NOMO-1 treated with DMSO at 0.1 percent for 48 hours (cell line): Measurements from ENCODE around the gene RSPO3.
"Not testable (repeated sequence)": the region's sequence is repeated elsewhere in the genome, so short reads cannot be mapped to it uniquely, and the experiment has no call there.

Experiments
- DNase-seq: peaks from one replicate; lab custom pipeline; 2025; ENCODE audit not compliant: unreplicated experiment; lab: John Stamatoyannopoulos, UW

The RSPO3 gene

GRCh38 chr6:127200114-127200513 is 81.6 kb downstream of the RSPO3 start:
- no peak for DNase-seq

DNA sequence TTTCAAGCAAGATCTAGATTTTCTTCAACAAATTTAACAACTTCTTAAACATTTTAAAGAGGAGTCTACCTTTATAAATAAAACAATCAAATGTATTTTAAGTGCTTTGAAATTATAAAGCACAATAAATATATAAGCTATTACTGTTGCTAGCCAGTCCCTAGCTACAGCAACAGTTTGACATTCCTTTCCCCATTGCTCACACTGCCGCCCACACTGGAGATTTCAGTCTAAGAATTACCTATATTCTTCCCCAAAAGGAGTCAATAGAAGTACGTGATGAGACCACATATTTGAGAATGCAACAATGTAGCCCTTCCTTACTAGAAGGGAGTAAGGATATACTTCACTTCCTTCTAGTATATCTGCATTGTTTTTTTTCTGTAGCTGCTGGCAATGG is 82.8 kb downstream of the RSPO3 start:
- DNase-seq: no peak

GRCh38 chr6:127202676-127203075 is 84.2 kb downstream of the RSPO3 start:
- no peak for DNase-seq

DNA sequence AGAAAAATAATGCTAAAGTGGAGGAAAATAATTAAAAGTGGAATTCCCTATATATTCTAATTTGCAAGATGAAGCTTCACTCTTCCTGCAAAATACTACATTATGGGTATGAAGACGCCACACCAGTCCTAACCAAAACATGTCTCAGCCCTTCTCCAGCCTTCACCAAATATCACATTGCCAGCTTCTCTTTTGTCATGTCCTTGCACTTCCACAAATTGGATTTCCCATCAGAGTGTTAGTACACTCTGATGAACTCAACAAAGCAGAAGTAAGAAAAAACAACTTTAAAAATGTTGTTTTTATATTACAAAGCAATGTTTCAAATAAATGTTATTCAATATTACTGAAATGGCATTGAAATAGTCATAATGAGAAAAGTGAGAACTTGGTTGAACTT is 85.8 kb downstream of the RSPO3 start:
- DNase-seq: peak; percentile 57

DNA sequence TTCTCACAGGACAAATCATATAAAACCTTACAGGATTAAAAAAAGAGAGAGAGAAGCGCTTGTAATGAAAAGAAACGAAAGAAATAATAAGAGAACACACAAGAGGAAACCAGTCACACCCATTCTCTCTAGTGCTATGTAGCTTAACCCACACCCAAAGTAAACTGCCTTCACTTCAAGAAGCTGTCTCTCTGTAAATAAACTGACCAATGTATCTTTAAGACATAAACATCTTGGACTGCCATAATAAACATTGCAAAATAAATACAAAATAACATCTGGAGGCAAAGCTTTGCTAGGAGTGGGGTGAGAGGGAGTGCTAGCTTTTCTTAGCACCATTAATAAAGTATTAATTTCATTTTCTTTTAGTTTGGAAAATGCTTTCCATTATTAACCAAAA is 86.6 kb downstream of the RSPO3 start:
- DNase-seq: no peak

GRCh38 chr6:127206531-127207095 is 88.1 kb downstream of the RSPO3 start:
- DNase-seq: no peak

DNA sequence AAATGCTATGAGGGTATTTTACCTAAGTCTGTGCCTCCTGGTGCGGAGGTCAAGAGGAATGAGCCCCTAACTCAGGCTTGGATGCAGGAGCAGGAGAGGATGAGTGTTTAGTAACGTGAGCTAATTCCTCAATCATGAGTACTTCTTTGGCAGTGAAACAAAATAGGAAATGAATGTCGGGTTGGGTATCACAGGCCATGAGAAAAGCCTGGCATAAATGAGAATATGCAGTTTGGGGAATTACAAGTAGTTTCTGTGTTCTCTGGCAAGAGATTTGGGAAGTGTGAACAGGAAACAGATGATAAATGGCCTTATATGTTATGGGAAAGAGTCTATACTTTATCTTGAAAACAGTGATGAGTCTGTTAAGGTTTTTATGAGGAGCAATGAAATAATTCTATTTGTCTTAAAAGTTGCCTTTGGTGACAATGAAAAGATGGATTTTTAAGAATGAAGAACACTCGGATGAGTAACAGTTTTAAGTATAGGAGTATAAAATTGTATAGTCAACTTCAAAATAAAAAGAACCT is 89.2 kb downstream of the RSPO3 start:
- DNase-seq: no peak

DNA sequence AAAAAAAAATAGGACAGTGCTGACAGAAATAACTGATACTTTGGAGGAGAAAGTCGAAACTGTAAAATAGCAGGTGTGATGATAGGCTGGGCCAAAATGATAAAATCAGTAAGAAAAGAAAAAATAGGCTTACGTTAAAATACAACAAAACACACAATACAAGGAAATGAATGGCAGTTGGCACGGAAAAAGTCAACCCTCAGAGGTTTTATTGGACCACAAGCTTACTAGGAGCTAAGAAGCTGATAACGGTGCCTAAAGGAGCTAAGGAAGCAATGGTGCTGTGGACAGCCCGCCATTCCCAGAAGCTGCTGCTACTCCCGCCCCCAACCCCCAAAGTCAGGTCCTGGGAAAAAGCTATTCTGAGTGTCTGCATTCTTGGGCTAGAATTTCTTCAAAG is 92.3 kb downstream of the RSPO3 start:
- DNase-seq: no peak

GRCh38 chr6:127212376-127212775 is 93.9 kb downstream of the RSPO3 start:
- no peak for DNase-seq

DNA sequence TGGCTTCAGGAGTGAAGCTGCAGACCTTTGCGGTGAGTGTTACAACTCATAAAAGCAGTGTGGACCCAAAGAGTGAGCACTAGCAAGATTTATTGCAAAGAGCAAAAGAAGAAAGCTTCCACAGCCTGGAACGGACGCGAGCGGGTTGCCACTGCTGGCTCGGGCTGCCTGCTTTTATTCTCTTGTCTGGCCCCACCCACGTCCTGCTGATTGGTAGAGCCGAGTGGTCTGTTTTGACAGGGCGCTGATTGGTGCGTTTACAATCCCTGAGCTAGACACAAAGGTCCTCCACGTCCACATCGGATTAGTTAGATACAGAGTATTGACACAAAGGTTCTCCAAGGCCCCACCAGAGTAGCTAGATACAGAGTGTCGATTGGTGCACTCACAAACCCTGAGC is 95.6 kb downstream of the RSPO3 start:
- DNase-seq: not testable (repeated sequence)

- DNase-seq: not testable (repeated sequence)
Measured at GRCh38 chr6:127214531-127214930, 96.1 kb downstream of the RSPO3 start.

- no peak for DNase-seq
Measured at GRCh38 chr6:127215931-127216330, 97.5 kb downstream of the RSPO3 start.

- no peak for DNase-seq
Measured at GRCh38 chr6:127216810-127217789, 98.6 kb downstream of the RSPO3 start.

GRCh38 chr6:127219869-127220268 is 101.4 kb downstream of the RSPO3 start:
- DNase-seq: no peak

GRCh38 chr6:127221201-127221600 is 102.7 kb downstream of the RSPO3 start:
- DNase-seq: no peak

- no peak for DNase-seq
Measured at GRCh38 chr6:127222418-127222817, 103.9 kb downstream of the RSPO3 start.

GRCh38 chr6:127225497-127225896 is 107.0 kb downstream of the RSPO3 start:
- no peak for DNase-seq

DNA sequence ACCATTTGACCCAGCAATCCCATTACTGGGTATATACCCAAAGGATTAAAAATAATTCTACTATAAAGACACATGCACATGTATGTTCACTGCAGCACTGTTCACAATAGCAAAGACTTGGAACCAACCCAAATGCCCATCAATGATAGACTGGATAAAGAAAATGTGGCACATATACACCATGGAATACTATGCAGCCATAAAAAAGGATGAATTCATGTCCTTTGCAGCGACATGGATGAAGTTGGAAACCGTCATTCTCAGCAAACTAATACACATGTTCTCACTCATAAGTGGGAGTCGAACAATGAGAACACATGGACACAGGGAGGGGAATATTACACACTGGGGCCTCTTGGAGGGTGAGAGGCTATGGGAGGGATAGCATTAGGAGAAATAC is 115.3 kb downstream of the RSPO3 start:
- not testable (repeated sequence) for DNase-seq

DNA sequence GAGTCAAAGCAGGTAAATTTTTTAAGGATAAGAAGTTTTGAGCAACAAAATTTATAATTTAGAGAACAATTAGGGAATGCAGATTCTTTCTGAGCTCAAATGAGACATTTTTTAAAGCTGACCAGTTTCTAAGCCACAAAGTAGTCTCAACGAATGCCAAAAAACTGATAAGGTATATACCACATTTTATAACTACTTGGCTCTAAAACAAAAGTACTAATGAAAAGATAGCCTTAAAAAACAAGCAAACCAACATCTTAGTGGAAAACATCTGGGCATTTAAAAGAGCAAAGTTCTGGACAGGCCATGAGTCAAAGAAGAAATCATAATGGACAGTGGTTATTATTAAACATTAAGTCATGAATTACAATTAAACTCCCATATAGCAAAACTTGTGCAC is 125.0 kb downstream of the RSPO3 start:
- DNase-seq: no peak
